ENCODE data around the gene DOC2A. TPM values are rescaled to one million over a fixed set of nuclear protein-coding genes. Genes with fewer than 3 reads are reported as not detected.

Gene DOC2A
- total and polyA plus RNA-seq, 9 of the 15 experiments (the other 6 are each of a cell fraction or from before 2014, with no cell fraction given), result 0.03 to 0.38 (median 0.28) TPM; not detected in 1

GRCh38 chr16:29972992-29973383, 37.8 kb downstream of the DOC2A start (continued):
- no peak for TF ChIP-seq SMAD1 (IDR thresholded peaks at IDR 0.05; ENCODE audit: low read depth, low read length, partially characterized antibody)
- peak; percentile 70; the same call in 1 of the 2 replicates for TF ChIP-seq ZNF311 (CRISPR knock-in tag; IDR thresholded peaks at IDR 0.05)
- TF ChIP-seq ARID1B (IDR thresholded peaks at IDR 0.05), result 0 out of 2 replicates have a peak, but pooled peaks have one; percentile 12
- no peak for TF ChIP-seq TSC22D4 (tag; IDR thresholded peaks at IDR 0.05)
- TF ChIP-seq MAFF (IDR thresholded peaks at IDR 0.05; ENCODE audit: low read length), result no peak
- TF ChIP-seq MIER1 (IDR thresholded peaks at IDR 0.05; ENCODE audit: low read depth), result 0 out of 2 replicates have a peak, but pooled peaks have one; percentile 20
- peak; percentile 20; the same call in 1 of the 2 replicates for TF ChIP-seq HDAC2 (IDR thresholded peaks at IDR 0.05)
- TF ChIP-seq ESRRA (IDR thresholded peaks at IDR 0.05; ENCODE audit: borderline replicate concordance, low read depth), result no peak
- TF ChIP-seq RBFOX2 (IDR thresholded peaks at IDR 0.05; ENCODE audit: low read depth, low read length), result no peak
- no peak for TF ChIP-seq ZNF766 (CRISPR knock-in tag; conservative IDR thresholded peaks at IDR 0.05)
- no peak for TF ChIP-seq DACH1 (IDR thresholded peaks at IDR 0.05; ENCODE audit: partially characterized antibody)
- no peak for TF ChIP-seq FOXM1 (IDR thresholded peaks at IDR 0.05; ENCODE audit: low read depth)
- TF ChIP-seq FOXM1 (CRISPR knock-in tag; IDR thresholded peaks at IDR 0.05; ENCODE audit: low read depth), result no peak
- no peak for TF ChIP-seq ZC3H4 (CRISPR knock-in tag; IDR thresholded peaks at IDR 0.05; ENCODE audit: borderline replicate concordance)
- no peak for TF ChIP-seq SPI1 (IDR thresholded peaks at IDR 0.05; ENCODE audit: borderline replicate concordance, low read depth, low read length)
- TF ChIP-seq JUND (IDR thresholded peaks at IDR 0.05; ENCODE audit: borderline replicate concordance, low read depth, low read length), result no peak
- TF ChIP-seq JUND (tag; IDR thresholded peaks at IDR 0.05; ENCODE audit: borderline replicate concordance, low read depth, low read length), result no peak
- TF ChIP-seq CBX1 (IDR thresholded peaks at IDR 0.05; ENCODE audit: low read depth), result no peak
- TF ChIP-seq NR1H2 (CRISPR knock-in tag; IDR thresholded peaks at IDR 0.05), result no peak
- TF ChIP-seq SOX6 (IDR thresholded peaks at IDR 0.05), result no peak
- no peak for TF ChIP-seq SREBF2 (CRISPR knock-in tag; IDR thresholded peaks at IDR 0.05)
- 0 out of 4 replicates have a peak, but pooled peaks of 1 of the 2 experiments have one; percentile 14 for TF ChIP-seq FOXA3 (CRISPR knock-in tag; conservative IDR thresholded peaks at IDR 0.05 in 1 of 2, IDR thresholded peaks at IDR 0.05 in 1 of 2)
- TF ChIP-seq CREM (IDR thresholded peaks at IDR 0.05; ENCODE audit: low read depth), result no peak
- no peak for TF ChIP-seq MXI1 (IDR thresholded peaks at IDR 0.05; ENCODE audit: low read depth, low read length)
- no peak for TF ChIP-seq BACH1 (tag; IDR thresholded peaks at IDR 0.05)
- peak; percentile 34; the same call in 1 of the 2 replicates for TF ChIP-seq PTRF (tag; IDR thresholded peaks at IDR 0.05)
- no peak for TF ChIP-seq ZNF324 (CRISPR knock-in tag; IDR thresholded peaks at IDR 0.05)
- no peak for TF ChIP-seq AFF1 (IDR thresholded peaks at IDR 0.05; ENCODE audit: low read depth in 1 of 2, partially characterized antibody in 2 of 2)
